Neural cell (in vitro differentiated cells): ENCODE results near the gene PSG2. TPM values are rescaled to one million over a fixed set of nuclear protein-coding genes. Genes with fewer than 3 reads are reported as not detected.
"Not testable (repeated sequence)": the region's sequence is repeated elsewhere in the genome, so short reads cannot be mapped to it uniquely, and the experiment has no call there.

Experiments used
- H2AFZ ChIP-seq: fragments of 200-600, 300-800 bp; sonication (generic), shearing (Covaris generic); 2 replicates; pipeline ENCODE4 v1.6.0; 2014; ENCODE audit warnings: low read depth, mild to moderate bottlenecking, antibody characterized with exemption, low read length, moderate library complexity
- H3F3A ChIP-seq: fragments of 200-600 bp; shearing (Covaris generic); 2 replicates; pipeline ENCODE4 v1.6.1; 2016; ENCODE audit warnings: mild to moderate bottlenecking, moderate library complexity, mixed read lengths, antibody characterized with exemption, low read length; ENCODE audit not compliant: insufficient read depth, poor library complexity, severe bottlenecking
- H3K27ac ChIP-seq: fragments of 200-600, 300-800 bp; sonication (generic), shearing (Covaris generic); 2 replicates; pipeline ENCODE4 v1.5.1; 2014; ENCODE audit warnings: mild to moderate bottlenecking, low read length, moderate library complexity
- H3K27me3 ChIP-seq: fragments of 300-800, 200-600 bp; sonication (generic), shearing (Covaris generic); 2 replicates; pipeline ENCODE4 v1.6.0; 2014; ENCODE audit warnings: mild to moderate bottlenecking, low read depth, low read length, moderate library complexity; ENCODE audit not compliant: insufficient read depth
- H3K36me3 ChIP-seq: fragments of 300-800, 200-600 bp; sonication (generic), shearing (Covaris generic); 2 replicates; pipeline ENCODE4 v1.5.1; 2014; ENCODE audit warnings: mild to moderate bottlenecking, antibody characterized with exemption, low read length, moderate library complexity; ENCODE audit not compliant: insufficient read depth
- H3K4me2 ChIP-seq: fragments of 300-800, 200-600 bp; sonication (generic), shearing (Covaris generic); 2 replicates; pipeline ENCODE4 v1.6.0; 2014; ENCODE audit warnings: mild to moderate bottlenecking, low read length
- H3K4me3 ChIP-seq: fragments of 300-800, 200-600 bp; sonication (generic), shearing (Covaris generic); 2 replicates; pipeline ENCODE4 v1.5.1; 2014; ENCODE audit warnings: mild to moderate bottlenecking, low read length, moderate library complexity
- H3K79me2 ChIP-seq: fragments of 200-600 bp; shearing (Covaris generic); replicated peaks from 2 replicates; pipeline ENCODE4 v1.6.0; 2014; ENCODE audit warnings: mild to moderate bottlenecking, low read length, moderate library complexity; ENCODE audit not compliant: insufficient read depth
- H3K9ac ChIP-seq: fragments of 300-800, 200-600 bp; sonication (generic), shearing (Covaris generic); 2 replicates; pipeline ENCODE4 v1.6.1; 2016; ENCODE audit warnings: mild to moderate bottlenecking, low read length, mixed read lengths
- H3K9me2 ChIP-seq: fragments of 200-600 bp; shearing (Covaris generic); 2 replicates; pipeline ENCODE4 v1.6.1; 2016; ENCODE audit warnings: mild to moderate bottlenecking, low read length, mixed read lengths; ENCODE audit not compliant: insufficient read depth
- H3K9me3 ChIP-seq: fragments of 200-600, 300-800 bp; sonication (generic), shearing (Covaris generic); 2 replicates; pipeline ENCODE4 v1.6.1; 2016; ENCODE audit warnings: mild to moderate bottlenecking, mixed run types, low read length, moderate library complexity, mixed read lengths
- H4K20me1 ChIP-seq: fragments of 200-600 bp; shearing (Covaris generic); 2 replicates; pipeline ENCODE4 v1.6.1; 2016; ENCODE audit warnings: mild to moderate bottlenecking, mixed run types; ENCODE audit not compliant: insufficient read depth
- CTCF ChIP-seq: fragments of 450-650 bp; IDR thresholded peaks from 2 replicates; pipeline ENCODE4 v1.5.1; 2014; ENCODE audit warnings: antibody characterized with exemption, mild to moderate bottlenecking, moderate library complexity; ENCODE audit not compliant: poor library complexity, severe bottlenecking
- EP300 ChIP-seq: fragments of 450-650 bp; conservative IDR thresholded peaks from 2 replicates; pipeline ENCODE4 v1.6.1; 2014; ENCODE audit warnings: antibody characterized with exemption, mild to moderate bottlenecking, moderate library complexity; ENCODE audit not compliant: poor library complexity, severe bottlenecking
- EZH2 ChIP-seq: fragments of 200-600, 300-800 bp; shearing (Covaris generic), sonication (generic); IDR thresholded peaks from 2 replicates; pipeline ENCODE4 v1.6.1; 2014; ENCODE audit warnings: antibody characterized with exemption, low read length, borderline replicate concordance, mild to moderate bottlenecking; ENCODE audit not compliant: insufficient read depth, poor library complexity, severe bottlenecking
- POLR2AphosphoS5 ChIP-seq: IDR thresholded peaks from 2 replicates; pipeline ENCODE4 v1.6.1; 2012
- RAD21 ChIP-seq: fragments of 450-650 bp; conservative IDR thresholded peaks from 2 replicates; pipeline ENCODE4 v1.6.1; 2014; ENCODE audit warnings: antibody characterized with exemption, mild to moderate bottlenecking, moderate library complexity
- REST ChIP-seq: IDR thresholded peaks from 2 replicates; pipeline ENCODE4 v1.6.1; 2012; ENCODE audit warnings: borderline replicate concordance
- TAF1 ChIP-seq: IDR thresholded peaks from 2 replicates; pipeline ENCODE4 v1.6.1; 2012; ENCODE audit warnings: low read depth
- polyA plus RNA-seq: library from polyadenylated mRNA; depleted of rRNA; stranded (reverse); fragments of >200 nt; gene quantifications from 2 replicates; pipeline ENCODE4 v1.2.3, GENCODE V29; 2014

PSG2 gene
- polyA plus RNA-seq, 1 donor from 2014 or later, result not detected

- not testable (repeated sequence) for H3K4me3 ChIP-seq, H3K27ac ChIP-seq, H4K20me1 ChIP-seq, H3K36me3 ChIP-seq, H3K9me3 ChIP-seq, H3K4me2 ChIP-seq, H2AFZ ChIP-seq, H3K9ac ChIP-seq, H3K9me2 ChIP-seq, H3K79me2 ChIP-seq, H3K27me3 ChIP-seq, H3F3A ChIP-seq
Measured at GRCh38 chr19:43115064-43115463, 32.6 kb upstream of the PSG2 start.

- H2AFZ ChIP-seq, H3K9me2 ChIP-seq, H3F3A ChIP-seq, H3K27ac ChIP-seq, H3K4me2 ChIP-seq, H4K20me1 ChIP-seq, H3K9ac ChIP-seq, H3K9me3 ChIP-seq, H3K36me3 ChIP-seq, H3K79me2 ChIP-seq, H3K4me3 ChIP-seq, H3K27me3 ChIP-seq: not testable (repeated sequence)
Measured at GRCh38 chr19:43114626-43115025, 32.1 kb upstream of the PSG2 start.

GRCh38 chr19:43107401-43107800, 24.9 kb upstream of the PSG2 start:
- H3K9me3 ChIP-seq, H4K20me1 ChIP-seq, H3K9ac ChIP-seq, H3K36me3 ChIP-seq, H3K27ac ChIP-seq, H3K79me2 ChIP-seq, H3K4me3 ChIP-seq, H3K27me3 ChIP-seq, H3F3A ChIP-seq, H3K4me2 ChIP-seq, H2AFZ ChIP-seq, H3K9me2 ChIP-seq: not testable (repeated sequence)

- TF ChIP-seq POLR2AphosphoS5, result no peak
- TF ChIP-seq RAD21, result no peak
- TF ChIP-seq CTCF, result no peak
- no peak for TF ChIP-seq EZH2
- TF ChIP-seq TAF1, result no peak
- TF ChIP-seq EP300, result no peak
- TF ChIP-seq REST, result no peak
- H3K9ac ChIP-seq, result no peak overlapping the region
- no peak overlapping the region for H2AFZ ChIP-seq
- H3K27ac ChIP-seq, result no peak overlapping the region
- H3K79me2 ChIP-seq, result no peaks in the 10 kb centered on the region
- H3K27me3 ChIP-seq, result no peaks in the 10 kb centered on the region
- no peaks in the 10 kb centered on the region for H3K9me3 ChIP-seq
- no peak overlapping the region for H3K4me2 ChIP-seq
- H3K4me3 ChIP-seq, result no peak overlapping the region
- H3F3A ChIP-seq, result no peaks in the 10 kb centered on the region
- H3K36me3 ChIP-seq, result no peaks in the 10 kb centered on the region
- H3K9me2 ChIP-seq, result no peaks in the 10 kb centered on the region
- no peaks in the 10 kb centered on the region for H4K20me1 ChIP-seq
Measured at GRCh38 chr19:43105496-43105895, 23.0 kb upstream of the PSG2 start.

GRCh38 chr19:43104215-43104850, 21.8 kb upstream of the PSG2 start:
- H3K4me2 ChIP-seq, result not testable (repeated sequence)

More at GRCh38 chr19:43104215-43104850, 21.8 kb upstream of the PSG2 start:
- not testable (repeated sequence) for H3K9ac ChIP-seq, H3K36me3 ChIP-seq, H3K27me3 ChIP-seq, H3K4me3 ChIP-seq, H3F3A ChIP-seq, H3K79me2 ChIP-seq, H3K9me2 ChIP-seq, H3K9me3 ChIP-seq, H4K20me1 ChIP-seq, H2AFZ ChIP-seq, H3K27ac ChIP-seq
